CD14-positive monocyte (primary cell): ENCODE data around the gene MS4A18. TPM values are rescaled to one million over a fixed set of nuclear protein-coding genes. Genes with fewer than 3 reads are reported as not detected.
A peak's percentile ranks its signal among the peaks of the same experiment; 100 is the strongest.

ENCODE experiments used
- DNase-seq, 3 donors: peaks; one replicate each; pipeline ENCODE4 v3.0.0-alpha.2; 2011 to 2022
- H2AFZ ChIP-seq: 2 replicates; pipeline ENCODE4 v1.6.0; 2012; ENCODE audit warnings: mild to moderate bottlenecking, low read depth, low read length, inconsistent platforms; ENCODE audit not compliant: insufficient read depth, poor library complexity, severe bottlenecking
- H3K27ac ChIP-seq, 2 donors: 1 replicate in 1 of 2; 2 replicates in 1 of 2; pipeline ENCODE4 v1.5.1; 2012 to 2013; ENCODE audit warnings: low read length in 2 of 2, control low read depth in 1 of 2, inconsistent platforms in 1 of 2, low read depth in 1 of 2, mild to moderate bottlenecking in 1 of 2
- H3K27me3 ChIP-seq, 2 donors: one replicate each; pipeline versions ENCODE4 v1.6.0 to v1.6.1; 2011 to 2013; ENCODE audit warnings: low read length in 2 of 2; ENCODE audit not compliant: control insufficient read depth in 2 of 2, insufficient read depth in 2 of 2
- H3K36me3 ChIP-seq, 2 donors: replicated peaks in 1 of 2; 1 replicate in 1 of 2; 2 replicates in 1 of 2; pipeline versions ENCODE4 v1.5.1 to v1.6.1; 2012 to 2013; ENCODE audit warnings: low read length in 2 of 2, control low read depth in 1 of 2, inconsistent platforms in 1 of 2, mild to moderate bottlenecking in 1 of 2; ENCODE audit not compliant: insufficient read depth in 2 of 2, control insufficient read depth in 1 of 2
- H3K4me1 ChIP-seq, 2 donors: 1 replicate in 1 of 2; 2 replicates in 1 of 2; pipeline versions ENCODE4 v1.5.1 to v1.6.1; 2012 to 2013; ENCODE audit warnings: low read length in 2 of 2, control low read depth in 1 of 2, inconsistent platforms in 1 of 2, mild to moderate bottlenecking in 1 of 2, moderate library complexity in 1 of 2; ENCODE audit not compliant: insufficient read depth in 2 of 2, control insufficient read depth in 1 of 2
- H3K4me2 ChIP-seq: replicated peaks from 2 replicates; pipeline ENCODE3; 2012; ENCODE audit warnings: low read length, moderate library complexity, mild to moderate bottlenecking; ENCODE audit not compliant: poor library complexity, severe bottlenecking; ENCODE audit errors: extremely low read depth
- H3K4me3 ChIP-seq, 3 experiments: fragments of 200-600 bp in 1 of 3; sonication (generic) in 1 of 3; replicated peaks in 1 of 3; 1 replicate in 2 of 3; 2 replicates in 1 of 3; pipeline ENCODE4 v1.5.1; 2011 to 2013; ENCODE audit warnings: low read length in 3 of 3, mild to moderate bottlenecking in 3 of 3, control low read depth in 2 of 3, low read depth in 2 of 3, inconsistent platforms in 1 of 3, moderate library complexity in 1 of 3
- H3K79me2 ChIP-seq: 2 replicates; pipeline ENCODE4 v1.6.0; 2012; ENCODE audit warnings: mild to moderate bottlenecking, control low read depth, inconsistent platforms, low read length, moderate library complexity; ENCODE audit not compliant: insufficient read depth
- H3K9ac ChIP-seq: 2 replicates; pipeline ENCODE4 v1.6.0; 2017; ENCODE audit warnings: low read length, mild to moderate bottlenecking; ENCODE audit not compliant: insufficient read depth, poor library complexity, severe bottlenecking
- H3K9me3 ChIP-seq, 2 donors: replicated peaks in 1 of 2; 1 replicate in 1 of 2; 2 replicates in 1 of 2; pipeline versions ENCODE4 v1.5.1 to v1.6.1; 2012 to 2013; ENCODE audit warnings: low read length in 2 of 2, control low read depth in 1 of 2; ENCODE audit not compliant: control insufficient read depth in 1 of 2, insufficient read depth in 1 of 2
- H4K20me1 ChIP-seq: 2 replicates; pipeline ENCODE4 v1.6.0; 2012; ENCODE audit warnings: mild to moderate bottlenecking, low read length, control low read depth, moderate library complexity; ENCODE audit not compliant: insufficient read depth
- H3K27ac Mint-ChIP-seq, 7 donors: one replicate each; pipeline ENCODE4 v1.8.0; 2020; ENCODE audit warnings: mild to moderate bottlenecking in 7 of 7, mixed read lengths in 7 of 7, moderate library complexity in 6 of 7, inconsistent platforms in 2 of 7
- H3K27me3 Mint-ChIP-seq, 3 donors: one replicate each; pipeline ENCODE4 v1.8.0; 2021 to 2022; ENCODE audit warnings: low read depth in 3 of 3, mild to moderate bottlenecking in 3 of 3, mixed read lengths in 3 of 3, moderate library complexity in 3 of 3, inconsistent platforms in 1 of 3
- H3K36me3 Mint-ChIP-seq, 2 donors: one replicate each; pipeline ENCODE4 v1.8.0; 2020; ENCODE audit warnings: mixed read lengths in 2 of 2, inconsistent platforms in 1 of 2, mild to moderate bottlenecking in 1 of 2
- H3K4me1 Mint-ChIP-seq: one replicate; pipeline ENCODE4 v1.8.0; 2020; ENCODE audit warnings: mild to moderate bottlenecking, mixed read lengths
- H3K4me3 Mint-ChIP-seq, 2 donors: one replicate each; pipeline ENCODE4 v1.8.0; 2020; ENCODE audit warnings: mild to moderate bottlenecking in 2 of 2, mixed read lengths in 2 of 2, moderate library complexity in 1 of 2
- H3K9me3 Mint-ChIP-seq, 7 donors: one replicate each; pipeline ENCODE4 v1.8.0; 2020 to 2022; ENCODE audit warnings: mixed read lengths in 7 of 7, mild to moderate bottlenecking in 6 of 7, moderate library complexity in 6 of 7, inconsistent platforms in 2 of 7
- CTCF ChIP-seq: fragments of 200-600 bp; IDR thresholded peaks from one replicate; pipeline ENCODE4 v1.8.0; 2022; ENCODE audit warnings: antibody characterized with exemption, mild to moderate bottlenecking
- WGBS: methylation state at CpG from one replicate; pipeline ENCODE4 v1.1.5; 2013; ENCODE audit warnings: missing lambda C conversion rate; ENCODE audit not compliant: insufficient coverage; 5-methylcytosine and 5-hydroxymethylcytosine counted together
- intact Hi-C, 2 donors: fragments of 100-400 bp; cut with micrococcal nuclease; formaldehyde crosslinking; loops; one replicate each; pipeline versions ENCODE4 v1.15.0 to v1.15.1; 2023
- polyA plus RNA-seq, 3 donors: library from polyadenylated mRNA; depleted of rRNA in 1 of 3; unstranded in 2 of 3; stranded (reverse) in 1 of 3; fragments of 300-500 nt in 2 of 3; fragments of >200 nt in 1 of 3; fragmentation: Illumina TruSeq in 2 of 3; gene quantifications; 1 replicate in 2 of 3; 2 replicates in 1 of 3; pipeline ENCODE4 v1.2.3, GENCODE V29; 2012 to 2021

Gene MS4A18
- polyA plus RNA-seq, 3 donors, result not detected

- no peak overlapping the region for H3K27ac Mint-ChIP-seq
- no peak overlapping the region for H3K4me2 ChIP-seq
- H2AFZ ChIP-seq, result no peak overlapping the region
- no peak for TF ChIP-seq CTCF
- no peaks in the 10 kb centered on the region for H3K79me2 ChIP-seq
- no peak overlapping the region for H3K27ac ChIP-seq
- H3K27me3 Mint-ChIP-seq, result peaks cover 4 to 26% (median 6%) of the 10 kb centered on the region in 3 donors
- no peaks in the 10 kb centered on the region for H3K4me1 Mint-ChIP-seq
- peaks cover 0 to 8% (median 0%) of the 10 kb centered on the region in 7 donors for H3K9me3 Mint-ChIP-seq
- H4K20me1 ChIP-seq, result no peaks in the 10 kb centered on the region
- 99% methylated on average over 8 of the region's 8 CpGs for WGBS
- no peak overlapping the region for H3K4me3 Mint-ChIP-seq
- no peaks in the 10 kb centered on the region for H3K4me1 ChIP-seq
- no peaks in the 10 kb centered on the region for H3K36me3 ChIP-seq
- no peaks in the 10 kb centered on the region for H3K9me3 ChIP-seq
- no peaks in the 10 kb centered on the region for H3K27me3 ChIP-seq
- H3K4me3 ChIP-seq, result no peak overlapping the region
- H3K9ac ChIP-seq, result no peak overlapping the region
- intact Hi-C loops, result no loop called here
- no peak for DNase-seq
- H3K36me3 Mint-ChIP-seq, result no peaks in the 10 kb centered on the region
Observed at GRCh38 chr11:60768202-60768601, 43.7 kb downstream of the MS4A18 start.

GRCh38 chr11:60769273-60769672 is 44.8 kb downstream of the MS4A18 start:
- Histone ChIP-seq H3K4me2 (no peak overlapping the region), H3K9me3 (no peaks in the 10 kb centered on the region), H3K36me3 (no peaks in the 10 kb centered on the region), H3K79me2 (no peaks in the 10 kb centered on the region), H3K4me3 (no peak overlapping the region), H3K27ac (no peak overlapping the region), H2AFZ (no peak overlapping the region), H3K9ac (no peak overlapping the region), H3K27me3 (no peaks in the 10 kb centered on the region), H3K4me1 (no peaks in the 10 kb centered on the region), H4K20me1 (no peaks in the 10 kb centered on the region)
- Mint-ChIP-seq H3K27me3 (peaks cover 1 to 22% (median 6%) of the 10 kb centered on the region in 3 donors), H3K4me3 (no peak overlapping the region), H3K9me3 (peaks cover 0 to 8% (median 0%) of the 10 kb centered on the region in 7 donors), H3K4me1 (no peaks in the 10 kb centered on the region), H3K36me3 (no peaks in the 10 kb centered on the region), H3K27ac (peak overlapping the region in 1 of 7 donors; percentile 42)
- no peak for DNase-seq
- intact Hi-C loops, result no loop called here
- 97% methylated on average over 4 of the region's 4 CpGs for WGBS
- TF ChIP-seq CTCF, result no peak
